ENCODE results near the gene SPRY1. TPM values are rescaled to one million over a fixed set of nuclear protein-coding genes. Genes with fewer than 3 reads are reported as not detected.

Gene SPRY1
- total RNA-seq, 2 experiments from 2014 or later = 0.13 to 0.79 TPM

- POLR2A ChIA-PET = interaction anchor here (0.8 to 1.8 kb wide), 5 partner anchors 22 to 59 kb away, joined by 3 to 7 read pairs (median 4); no protein-coding TSS in a partner anchor
- TF ChIP-seq EZH2phosphoT487 (IDR thresholded peaks at IDR 0.05; ENCODE audit: borderline replicate concordance, low read depth, low read length) (no peak), CTCF (conservative IDR thresholded peaks at IDR 0.05; ENCODE audit: low read length) (no peak)
- CTCF ChIA-PET (ENCODE audit: unreplicated experiment) = no interaction called here
Measured at GRCh38 chr4:123366144-123366748, 30.3 kb upstream of the SPRY1 start.

GRCh38 chr4:123378794-123379193, 17.8 kb upstream of the SPRY1 start:
- POLR2A ChIA-PET = interaction anchor here (0.9 kb wide), 1 partner anchor 10 kb away, joined by 3 read pairs; no protein-coding TSS in a partner anchor
- CTCF ChIA-PET (ENCODE audit: unreplicated experiment) = no interaction called here
- H3K79me2 ChIP-seq (ENCODE audit: insufficient read depth, low read depth, low read length) = no peaks in the 10 kb centered on the region
- H4K20me1 ChIP-seq (ENCODE audit: insufficient read depth, low read length) = no peaks in the 10 kb centered on the region
- H2AFZ ChIP-seq (ENCODE audit: low read length) = no peak overlapping the region
- DNase-seq (ENCODE audit: low spot score) = no peak
- no peak for TF ChIP-seq CTCF (conservative IDR thresholded peaks at IDR 0.05; ENCODE audit: low read length)
- no peak for TF ChIP-seq EZH2phosphoT487 (IDR thresholded peaks at IDR 0.05; ENCODE audit: borderline replicate concordance, low read depth, low read length)
- no peak overlapping the region for H3K27ac ChIP-seq (ENCODE audit: low read depth, low read length, poor library complexity, severe bottlenecking)
- H3K9me2 ChIP-seq (ENCODE audit: insufficient read depth, low read length) = no peaks in the 10 kb centered on the region
- no peaks in the 10 kb centered on the region; the same call in 1 of the 2 replicates for H3K36me3 ChIP-seq (ENCODE audit: insufficient read depth, low read length)
- peaks cover 8% of the 10 kb centered on the region for H3K4me1 ChIP-seq (ENCODE audit: insufficient read depth, low read length, poor library complexity, severe bottlenecking)
- H3K9me3 ChIP-seq (ENCODE audit: low read length) = peaks cover 10% of the 10 kb centered on the region; the same call in 1 of the 2 replicates
- no peak overlapping the region for H3K4me3 ChIP-seq (ENCODE audit: low read depth, low read length, poor library complexity, severe bottlenecking)
- intact Hi-C loops (cut with micrococcal nuclease; ENCODE audit: unreplicated experiment) = no loop called here
- no TSS peak for BruUV-seq (replicated peaks)
- H3K4me2 ChIP-seq (ENCODE audit: low read length) = no peak overlapping the region

More at GRCh38 chr4:123366144-123366748, 30.3 kb upstream of the SPRY1 start:
- H3K4me2 ChIP-seq (ENCODE audit: low read length) = peak overlapping the region; percentile 87
- no peak overlapping the region for H3K4me3 ChIP-seq (ENCODE audit: low read depth, low read length, poor library complexity, severe bottlenecking)
- no peaks in the 10 kb centered on the region for H4K20me1 ChIP-seq (ENCODE audit: insufficient read depth, low read length)
- peak overlapping the region; percentile 85 for H2AFZ ChIP-seq (ENCODE audit: low read length)
- peak overlapping the region; percentile 90 for H3K27ac ChIP-seq (ENCODE audit: low read depth, low read length, poor library complexity, severe bottlenecking)
- peak; percentile 44 for DNase-seq (ENCODE audit: low spot score)
- H3K4me1 ChIP-seq (ENCODE audit: insufficient read depth, low read length, poor library complexity, severe bottlenecking) = peaks cover 62% of the 10 kb centered on the region
- H3K79me2 ChIP-seq (ENCODE audit: insufficient read depth, low read depth, low read length) = no peaks in the 10 kb centered on the region
- H3K9me2 ChIP-seq (ENCODE audit: insufficient read depth, low read length) = no peaks in the 10 kb centered on the region
- intact Hi-C loops (cut with micrococcal nuclease; ENCODE audit: unreplicated experiment) = no loop called here
- peaks cover 14% of the 10 kb centered on the region; the same call in 1 of the 2 replicates for H3K9me3 ChIP-seq (ENCODE audit: low read length)
- H3K36me3 ChIP-seq (ENCODE audit: insufficient read depth, low read length) = peaks cover 11% of the 10 kb centered on the region
- BruUV-seq (replicated peaks) = no TSS peak

GRCh38 chr4:123379392-123379791, 17.2 kb upstream of the SPRY1 start:
- peaks cover 4% of the 10 kb centered on the region; the same call in 1 of the 2 replicates for H3K9me3 ChIP-seq (ENCODE audit: low read length)
- no peaks in the 10 kb centered on the region for H3K79me2 ChIP-seq (ENCODE audit: insufficient read depth, low read depth, low read length)
- POLR2A ChIA-PET = interaction anchor here (0.9 to 1.1 kb wide), 3 partner anchors 10 to 35 kb away, joined by 3 to 4 read pairs (median 4); no protein-coding TSS in a partner anchor
- no TSS peak for BruUV-seq (replicated peaks)
- H3K27ac ChIP-seq (ENCODE audit: low read depth, low read length, poor library complexity, severe bottlenecking) = no peak overlapping the region
- H3K9me2 ChIP-seq (ENCODE audit: insufficient read depth, low read length) = no peaks in the 10 kb centered on the region
- TF ChIP-seq CTCF (conservative IDR thresholded peaks at IDR 0.05; ENCODE audit: low read length) (no peak), EZH2phosphoT487 (IDR thresholded peaks at IDR 0.05; ENCODE audit: borderline replicate concordance, low read depth, low read length) (no peak)
- intact Hi-C loops (cut with micrococcal nuclease; ENCODE audit: unreplicated experiment) = no loop called here
- H3K4me1 ChIP-seq (ENCODE audit: insufficient read depth, low read length, poor library complexity, severe bottlenecking) = peaks cover 8% of the 10 kb centered on the region
- CTCF ChIA-PET (ENCODE audit: unreplicated experiment) = no interaction called here
- H3K36me3 ChIP-seq (ENCODE audit: insufficient read depth, low read length) = no peaks in the 10 kb centered on the region
- no peaks in the 10 kb centered on the region for H4K20me1 ChIP-seq (ENCODE audit: insufficient read depth, low read length)
- no peak overlapping the region for H3K4me2 ChIP-seq (ENCODE audit: low read length)
- DNase-seq (ENCODE audit: low spot score) = no peak
- no peak overlapping the region for H2AFZ ChIP-seq (ENCODE audit: low read length)
- no peak overlapping the region for H3K4me3 ChIP-seq (ENCODE audit: low read depth, low read length, poor library complexity, severe bottlenecking)

Data from OCI-LY7 (cell line).